Keratinocyte (primary cell): ENCODE results near the gene ZNF496.

Experiments
- CTCF ChIP-seq, 3 experiments: IDR thresholded peaks in 1 of 3; conservative IDR thresholded peaks in 1 of 3; optimal IDR thresholded peaks in 1 of 3; 2 replicates in 2 of 3; 3 replicates in 1 of 3; pipeline versions ENCODE3 to v1.5.1; 2011; ENCODE audit warnings: low read length in 3 of 3, mild to moderate bottlenecking in 3 of 3, moderate library complexity in 2 of 3, control low read depth in 1 of 3, inconsistent platforms in 1 of 3; ENCODE audit not compliant: insufficient read depth in 2 of 3; ENCODE audit errors: extremely low read depth in 1 of 3
- EZH2 ChIP-seq: IDR thresholded peaks from one replicate; pipeline ENCODE4 v1.6.1; 2012; ENCODE audit warnings: inconsistent platforms, mild to moderate bottlenecking, low read length, moderate library complexity

- no peak for TF ChIP-seq EZH2
- no peak for TF ChIP-seq CTCF (optimal IDR thresholded peaks at IDR 0.05 in 1 of 3, IDR thresholded peaks at IDR 0.05 in 1 of 3, conservative IDR thresholded peaks at IDR 0.05 in 1 of 3; ENCODE audit: extremely low read depth in 1 of 3, insufficient read depth in 2 of 3, low read length in 3 of 3)
Observed at GRCh38 chr1:247345881-247346280, 14.2 kb upstream of the ZNF496 start.
